Activated CD8-positive, alpha-beta T cell treated with anti-CD3 and anti-CD28 coated beads, Interleukin-2, amount 10 ng/mL, durations not matched to agents 7 days and 5 days (primary cell): ENCODE measurements around the gene ACOD1. TPM values are rescaled to one million over a fixed set of nuclear protein-coding genes. Genes with fewer than 3 reads are reported as not detected.

Source experiments
- ATAC-seq: fragments of 150-1000 bp; cut with Tn5 transposase; one replicate; pipeline ENCODE4 v1.10.0; 2021; ENCODE audit warnings: moderate library complexity
- CTCF ChIA-PET: fragments of 350-600 bp; sonication (Branson Sonifier 250); formaldehyde crosslinking; loops from one replicate; lab custom pipeline; 2021; ENCODE audit warnings: antibody characterized with exemption; lab: Charles Lee
- POLR2A ChIA-PET: fragments of 350-600 bp; sonication (Branson Sonifier 250); formaldehyde crosslinking; loops from one replicate; lab custom pipeline; 2021; ENCODE audit warnings: antibody characterized with exemption; lab: Charles Lee
- DNase-seq: peaks from one replicate; pipeline ENCODE4 v3.0.0-alpha.2; 2020
- H3K27ac Mint-ChIP-seq: one replicate; pipeline ENCODE4 v1.8.0; 2021; ENCODE audit warnings: mild to moderate bottlenecking, mixed read lengths
- H3K27me3 Mint-ChIP-seq: one replicate; pipeline ENCODE4 v1.8.0; 2021; ENCODE audit warnings: low read depth, mixed read lengths
- H3K36me3 Mint-ChIP-seq: one replicate; pipeline ENCODE4 v1.8.0; 2021; ENCODE audit warnings: low read depth, mixed read lengths
- H3K4me1 Mint-ChIP-seq: one replicate; pipeline ENCODE4 v1.8.0; 2021; ENCODE audit warnings: low read depth, mixed read lengths
- H3K4me3 Mint-ChIP-seq: one replicate; pipeline ENCODE4 v1.8.0; 2021; ENCODE audit warnings: mild to moderate bottlenecking, mixed read lengths
- H3K9me3 Mint-ChIP-seq: one replicate; pipeline ENCODE4 v1.8.0; 2022; ENCODE audit warnings: mixed read lengths; ENCODE audit not compliant: insufficient read depth
- total RNA-seq, 2 experiments: library from RNA; stranded (reverse); gene quantifications; one replicate each; pipeline ENCODE4 v1.2.3, GENCODE V29; 2021

The ACOD1 gene
- total RNA-seq, 2 experiments from 2014 or later: not detected

GRCh38 chr13:76993021-76993420 is 44.7 kb downstream of the ACOD1 start:
- POLR2A ChIA-PET: interaction anchor here (0.6 to 4.5 kb wide), 16 partner anchors 8 to 1231 kb away, joined by 3 to 80 read pairs (median 5); partner anchors contain the start of genes FBXL3, MYCBP2 and SLAIN1
- Mint-ChIP-seq H3K9me3 (no peaks in the 10 kb centered on the region), H3K27me3 (peaks cover 12% of the 10 kb centered on the region), H3K4me1 (peaks cover 28% of the 10 kb centered on the region), H3K27ac (peak overlapping the region; percentile 99), H3K4me3 (peak overlapping the region; percentile 94), H3K36me3 (peaks cover 25% of the 10 kb centered on the region)
- no peak for DNase-seq
- CTCF ChIA-PET: interaction anchor here (0.9 to 7.1 kb wide), 9 partner anchors 9 to 485 kb away, joined by 3 to 41 read pairs (median 8); partner anchors contain the start of gene FBXL3
- ATAC-seq: no peak

DNA sequence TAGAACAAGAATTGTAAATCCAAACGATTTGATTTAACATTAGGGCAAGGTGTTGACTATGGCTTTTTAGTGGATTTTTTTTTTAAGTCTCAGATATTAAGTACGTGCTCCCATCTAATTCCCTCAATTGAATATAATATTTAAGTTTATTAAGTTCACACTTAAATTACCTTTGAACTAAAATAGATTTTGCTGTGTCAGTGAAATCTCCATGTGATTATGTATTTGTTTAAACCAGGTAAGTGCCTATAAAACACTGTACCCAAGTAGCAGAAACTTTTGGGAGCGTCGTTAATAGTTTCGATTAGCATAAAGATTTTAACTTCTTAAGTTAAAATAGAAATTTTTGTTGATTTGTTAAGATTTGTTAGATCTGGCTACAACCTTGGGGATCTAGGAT is 45.2 kb downstream of the ACOD1 start:
- Mint-ChIP-seq H3K27ac (no peak overlapping the region), H3K4me1 (peaks cover 28% of the 10 kb centered on the region)
- POLR2A ChIA-PET: interaction anchor here (0.6 to 4.5 kb wide), 8 partner anchors 8 to 704 kb away, joined by 3 to 80 read pairs (median 4); partner anchors contain the start of genes FBXL3, MYCBP2 and SLAIN1

DNA sequence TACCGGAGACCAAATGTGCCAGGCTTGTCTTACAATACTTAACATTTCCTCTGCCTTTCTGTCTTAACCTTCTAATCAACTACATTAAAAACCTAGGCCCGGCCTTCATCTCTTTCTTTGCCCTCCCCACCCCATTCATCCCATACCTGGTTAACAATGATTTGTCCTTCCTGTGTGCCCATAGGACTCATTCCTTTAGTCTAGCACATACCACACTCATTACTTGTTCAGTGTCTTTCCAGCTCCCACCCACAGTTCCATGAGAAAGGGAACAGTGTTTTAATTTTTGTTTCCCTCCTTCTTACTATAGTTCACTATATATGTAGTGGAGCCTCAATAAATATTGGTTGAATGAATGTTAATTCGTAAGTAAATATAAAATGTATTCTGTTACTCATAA is 46.0 kb downstream of the ACOD1 start:
- no peak for DNase-seq
- Mint-ChIP-seq H3K4me1 (peaks cover 28% of the 10 kb centered on the region), H3K27me3 (peaks cover 4% of the 10 kb centered on the region), H3K36me3 (peaks cover 38% of the 10 kb centered on the region), H3K4me3 (no peak overlapping the region), H3K9me3 (no peaks in the 10 kb centered on the region), H3K27ac (no peak overlapping the region)
- POLR2A ChIA-PET: interaction anchor here (4.5 kb wide), 1 partner anchor 31 kb away, joined by 80 read pairs; the partner anchor contains the start of gene FBXL3
- CTCF ChIA-PET: interaction anchor here (7.1 kb wide), 1 partner anchor 14 kb away, joined by 41 read pairs; no protein-coding TSS in a partner anchor
- ATAC-seq: no peak

More for the DNA sequence above, 45.2 kb downstream of the ACOD1 start:
- H3K9me3 Mint-ChIP-seq: no peaks in the 10 kb centered on the region
- peaks cover 7% of the 10 kb centered on the region for H3K27me3 Mint-ChIP-seq
- H3K36me3 Mint-ChIP-seq: peaks cover 30% of the 10 kb centered on the region
- DNase-seq (no peak), ATAC-seq (no peak)
- peak overlapping the region; percentile 94 for H3K4me3 Mint-ChIP-seq
- CTCF ChIA-PET: interaction anchor here (0.9 to 7.1 kb wide), 7 partner anchors 9 to 484 kb away, joined by 3 to 41 read pairs (median 9); partner anchors contain the start of gene FBXL3

GRCh38 chr13:77000475-77000874 is 52.2 kb downstream of the ACOD1 start:
- no peaks in the 10 kb centered on the region for H3K27me3 Mint-ChIP-seq
- ATAC-seq (no peak), DNase-seq (no peak)
- POLR2A ChIA-PET: interaction anchor here (1.2 to 1.9 kb wide), 2 partner anchors 8 to 9 kb away, joined by 3 to 7 read pairs; no protein-coding TSS in a partner anchor
- CTCF ChIA-PET: interaction anchor here (1.4 to 2.8 kb wide), 4 partner anchors 11 to 20 kb away, joined by 3 to 10 read pairs (median 8); no protein-coding TSS in a partner anchor
- H3K4me1 Mint-ChIP-seq: peaks cover 16% of the 10 kb centered on the region
- no peak overlapping the region for H3K27ac Mint-ChIP-seq
- no peaks in the 10 kb centered on the region for H3K9me3 Mint-ChIP-seq
- no peak overlapping the region for H3K4me3 Mint-ChIP-seq
- peaks cover 62% of the 10 kb centered on the region for H3K36me3 Mint-ChIP-seq

DNA sequence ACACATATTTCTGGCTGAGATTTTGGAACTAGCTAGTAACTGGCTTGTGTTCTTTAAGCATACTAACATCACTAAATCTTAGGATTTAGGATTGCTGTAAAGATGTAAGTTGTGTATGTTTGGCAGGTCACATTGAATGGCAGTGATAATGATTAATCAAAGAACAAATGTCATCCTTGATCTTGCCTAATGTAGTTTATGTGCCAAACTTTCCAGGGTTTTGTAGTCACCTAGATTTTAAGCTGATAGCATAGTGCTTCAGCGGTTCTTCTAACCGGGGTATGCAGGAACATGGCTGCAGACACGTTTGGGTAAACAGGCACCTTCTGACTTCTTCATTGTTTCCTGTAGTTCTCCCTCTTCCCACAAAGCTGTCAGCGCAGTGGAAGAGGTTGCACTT is 53.2 kb downstream of the ACOD1 start:
- POLR2A ChIA-PET: interaction anchor here (0.6 to 1.9 kb wide), 3 partner anchors 9 to 581 kb away, joined by 3 to 7 read pairs (median 3); no protein-coding TSS in a partner anchor
- CTCF ChIA-PET: interaction anchor here (0.7 to 2.8 kb wide), 5 partner anchors 8 to 53 kb away, joined by 3 to 10 read pairs (median 9); no protein-coding TSS in a partner anchor
- DNase-seq: no peak
- no peaks in the 10 kb centered on the region for H3K27me3 Mint-ChIP-seq
- peaks cover 16% of the 10 kb centered on the region for H3K4me1 Mint-ChIP-seq
- no peak for ATAC-seq
- H3K9me3 Mint-ChIP-seq: no peaks in the 10 kb centered on the region
- peaks cover 53% of the 10 kb centered on the region for H3K36me3 Mint-ChIP-seq
- no peak overlapping the region for H3K27ac Mint-ChIP-seq
- H3K4me3 Mint-ChIP-seq: no peak overlapping the region

DNA sequence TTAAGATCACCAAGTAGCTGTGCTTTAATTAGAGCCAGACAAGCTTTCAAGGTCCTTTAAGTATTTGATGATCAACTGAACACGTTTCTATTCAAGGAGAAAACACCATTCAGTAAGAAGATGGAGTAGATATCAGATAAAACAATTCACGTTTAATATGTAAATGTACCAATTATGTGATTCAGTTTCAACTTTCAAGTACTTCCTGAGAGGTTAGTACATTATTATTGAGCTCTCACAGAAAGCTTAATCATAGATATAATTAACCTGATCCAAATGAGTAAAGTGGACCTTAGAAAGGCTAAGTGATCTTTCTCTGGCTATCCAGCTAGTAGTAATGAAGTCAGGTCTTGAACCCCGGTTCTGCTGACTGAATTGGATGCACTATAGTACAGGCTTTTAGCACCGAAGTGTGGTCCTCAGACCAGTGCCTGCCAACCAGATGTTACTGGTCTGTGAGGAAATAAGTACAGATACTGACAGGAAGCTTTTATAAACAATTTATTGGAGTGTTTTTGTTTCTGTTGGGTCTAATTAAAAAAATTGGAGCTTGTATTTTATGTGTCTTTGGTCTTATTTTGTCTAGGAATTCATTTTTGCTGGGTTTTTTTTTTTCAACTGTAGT is 53.8 kb downstream of the ACOD1 start:
- Mint-ChIP-seq H3K9me3 (no peaks in the 10 kb centered on the region), H3K27me3 (no peaks in the 10 kb centered on the region), H3K4me3 (no peak overlapping the region), H3K36me3 (peaks cover 51% of the 10 kb centered on the region), H3K27ac (no peak overlapping the region), H3K4me1 (peaks cover 17% of the 10 kb centered on the region)
- ATAC-seq: no peak
- POLR2A ChIA-PET: interaction anchor here (0.6 to 1.9 kb wide), 3 partner anchors 9 to 581 kb away, joined by 3 to 7 read pairs (median 3); no protein-coding TSS in a partner anchor
- DNase-seq: no peak
- CTCF ChIA-PET: interaction anchor here (0.7 to 2.8 kb wide), 5 partner anchors 9 to 53 kb away, joined by 3 to 10 read pairs (median 9); no protein-coding TSS in a partner anchor

- Mint-ChIP-seq H3K4me3 (no peak overlapping the region), H3K36me3 (peaks cover 53% of the 10 kb centered on the region), H3K9me3 (no peaks in the 10 kb centered on the region), H3K27me3 (no peaks in the 10 kb centered on the region), H3K4me1 (peaks cover 20% of the 10 kb centered on the region), H3K27ac (no peak overlapping the region)
- DNase-seq (no peak), ATAC-seq (no peak)
- ChIA-PET POLR2A (interaction anchor here (0.9 kb wide), 1 partner anchor 10 kb away, joined by 3 read pairs; no protein-coding TSS in a partner anchor), CTCF (interaction anchor here (0.8 to 2.8 kb wide), 5 partner anchors 8 to 23 kb away, joined by 3 to 10 read pairs (median 9); no protein-coding TSS in a partner anchor)
Measured at GRCh38 chr13:77002590-77003190, 54.4 kb downstream of the ACOD1 start.

Other genes with a start within 250 kb of the ACOD1 start
- 1 to 10 TPM; 5.8 to 6.3 TPM for gene KCTD12, start 62.1 kb upstream of the ACOD1 start, total RNA-seq
- 10 to 100 TPM; 10.0 to 10.2 TPM for gene CLN5, start 43.6 kb downstream of the ACOD1 start, total RNA-seq
- gene FBXL3, start 78.6 kb downstream of the ACOD1 start, total RNA-seq: 10 to 100 TPM; 35.6 to 38.0 TPM